GM19328 (cell line): ENCODE measurements around the gene PPP1R2B.
"Not testable (repeated sequence)": the region's sequence is repeated elsewhere in the genome, so short reads cannot be mapped to it uniquely, and the experiment has no call there.

Experiments
- ATAC-seq: cut with Tn5 transposase; IDR thresholded peaks from one replicate; pipeline ENCODE4 v1.9.1; 2021; ENCODE audit warnings: mild to moderate bottlenecking, moderate library complexity; ENCODE audit not compliant: unreplicated experiment

Gene PPP1R2B

GRCh38 chr5:156850206-156850751 is at the start of gene PPP1R2B:
PPP1R2B (plus strand) TSS chr5:156850295; CDS start chr5:156850563, 268 bp downstream.
- ATAC-seq = no peak

GRCh38 chr5:156800929-156801328 is 49.2 kb upstream of the PPP1R2B start:
- ATAC-seq = no peak

- ATAC-seq = no peak
These were observed 47.6 kb upstream of the PPP1R2B start for GRCh38 chr5:156802501-156802900.

GRCh38 chr5:156803404-156803803 is 46.7 kb upstream of the PPP1R2B start:
- no peak for ATAC-seq

- ATAC-seq = no peak
These were observed 37.1 kb upstream of the PPP1R2B start for GRCh38 chr5:156812959-156813358.

- no peak for ATAC-seq
These were observed 34.0 kb upstream of the PPP1R2B start for GRCh38 chr5:156815988-156816599.

GRCh38 chr5:156819537-156819936 is 30.6 kb upstream of the PPP1R2B start:
- ATAC-seq = no peak

GRCh38 chr5:156819967-156820581 is 30.0 kb upstream of the PPP1R2B start:
- no peak for ATAC-seq

- ATAC-seq = no peak
These were observed 25.9 kb upstream of the PPP1R2B start for GRCh38 chr5:156824241-156824640.

GRCh38 chr5:156824800-156825199 is 25.3 kb upstream of the PPP1R2B start:
- no peak for ATAC-seq

GRCh38 chr5:156825688-156826087 is 24.4 kb upstream of the PPP1R2B start:
- ATAC-seq = no peak

GRCh38 chr5:156826150-156826549 is 23.9 kb upstream of the PPP1R2B start:
- peak; percentile 66 for ATAC-seq

GRCh38 chr5:156834916-156835315 is 15.2 kb upstream of the PPP1R2B start:
- no peak for ATAC-seq

- ATAC-seq = no peak
These were observed 14.2 kb upstream of the PPP1R2B start for GRCh38 chr5:156835905-156836304.

- ATAC-seq = no peak
These were observed 13.2 kb upstream of the PPP1R2B start for GRCh38 chr5:156836846-156837245.

GRCh38 chr5:156838961-156839360 is 11.1 kb upstream of the PPP1R2B start:
- ATAC-seq = no peak

- ATAC-seq = no peak
These were observed 8.4 kb upstream of the PPP1R2B start for GRCh38 chr5:156841737-156842136.

- ATAC-seq = no peak
These were observed 3.2 kb upstream of the PPP1R2B start for GRCh38 chr5:156846914-156847313.

- ATAC-seq = not testable (repeated sequence)
These were observed 1.6 kb upstream of the PPP1R2B start for GRCh38 chr5:156848447-156848846.

GRCh38 chr5:156851880-156852279 is 1.8 kb downstream of the PPP1R2B start:
- no peak for ATAC-seq

- ATAC-seq = not testable (repeated sequence)
These were observed 3.0 kb downstream of the PPP1R2B start for GRCh38 chr5:156853055-156853454.

GRCh38 chr5:156865427-156865826 is 15.3 kb downstream of the PPP1R2B start:
- ATAC-seq = no peak

GRCh38 chr5:156870498-156870839 is 20.4 kb downstream of the PPP1R2B start:
- no peak for ATAC-seq
